MG63 (cell line): ENCODE data around the gene SERAC1. TPM values are rescaled to one million over a fixed set of nuclear protein-coding genes. Genes with fewer than 3 reads are reported as not detected.
A peak's percentile ranks its signal among the peaks of the same experiment; 100 is the strongest.

ENCODE experiments used
- DNase-seq: peaks from one replicate; pipeline ENCODE4 v3.0.0-alpha.2; 2020
- H3K27me3 ChIP-seq: fragments of 250-450 bp; sonication (Bioruptor Pico); 2 replicates; pipeline ENCODE4 v1.5.1; 2020; ENCODE audit warnings: mild to moderate bottlenecking, moderate library complexity
- H3K36me3 ChIP-seq: fragments of 250-450 bp; sonication (Bioruptor Pico); 2 replicates; pipeline ENCODE4 v1.5.1; 2020; ENCODE audit warnings: mild to moderate bottlenecking, moderate library complexity
- H3K4me3 ChIP-seq: fragments of 250-450 bp; sonication (Bioruptor Pico); 2 replicates; pipeline ENCODE4 v1.5.1; 2020; ENCODE audit warnings: mild to moderate bottlenecking, moderate library complexity
- H3K9me3 ChIP-seq: fragments of 250-450 bp; sonication (Bioruptor Pico); 2 replicates; pipeline ENCODE4 v1.5.1; 2020; ENCODE audit warnings: mild to moderate bottlenecking, moderate library complexity
- total RNA-seq: library from RNA; depleted of rRNA; stranded (reverse); fragments of >200 nt; shearing (Covaris generic); gene quantifications from 2 replicates; pipeline ENCODE4 v1.2.3, GENCODE V29; 2014; ENCODE audit warnings: low replicate concordance

Gene SERAC1
- total RNA-seq, 1 experiment from 2014 or later, result 5.7 TPM

DNA sequence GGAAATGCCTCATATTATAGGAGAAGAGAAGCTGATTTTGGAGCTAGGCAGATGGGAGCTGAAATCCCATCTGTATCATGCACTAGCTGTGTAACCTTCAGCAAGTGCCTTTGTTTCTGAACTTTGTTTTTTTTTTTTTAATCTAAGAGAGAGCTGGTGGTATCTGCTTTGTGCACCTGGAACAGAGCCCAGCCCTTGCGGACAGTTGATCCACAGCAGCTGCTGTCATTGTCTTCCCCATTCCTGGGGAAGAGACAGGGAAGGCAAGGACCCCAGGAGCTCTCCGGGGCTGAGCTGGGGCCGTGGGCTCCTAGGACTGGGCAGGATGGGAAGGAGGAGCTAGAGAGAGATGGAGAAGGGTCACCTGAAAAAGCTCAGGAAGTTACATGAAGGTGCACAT is 94.3 kb downstream of the SERAC1 start:
- H3K9me3 ChIP-seq, result no peaks in the 10 kb centered on the region; the same call in 1 of the 2 replicates
- peaks cover 91% of the 10 kb centered on the region for H3K36me3 ChIP-seq
- no peak overlapping the region for H3K4me3 ChIP-seq
- no peak for DNase-seq
- H3K27me3 ChIP-seq, result no peaks in the 10 kb centered on the region

DNA sequence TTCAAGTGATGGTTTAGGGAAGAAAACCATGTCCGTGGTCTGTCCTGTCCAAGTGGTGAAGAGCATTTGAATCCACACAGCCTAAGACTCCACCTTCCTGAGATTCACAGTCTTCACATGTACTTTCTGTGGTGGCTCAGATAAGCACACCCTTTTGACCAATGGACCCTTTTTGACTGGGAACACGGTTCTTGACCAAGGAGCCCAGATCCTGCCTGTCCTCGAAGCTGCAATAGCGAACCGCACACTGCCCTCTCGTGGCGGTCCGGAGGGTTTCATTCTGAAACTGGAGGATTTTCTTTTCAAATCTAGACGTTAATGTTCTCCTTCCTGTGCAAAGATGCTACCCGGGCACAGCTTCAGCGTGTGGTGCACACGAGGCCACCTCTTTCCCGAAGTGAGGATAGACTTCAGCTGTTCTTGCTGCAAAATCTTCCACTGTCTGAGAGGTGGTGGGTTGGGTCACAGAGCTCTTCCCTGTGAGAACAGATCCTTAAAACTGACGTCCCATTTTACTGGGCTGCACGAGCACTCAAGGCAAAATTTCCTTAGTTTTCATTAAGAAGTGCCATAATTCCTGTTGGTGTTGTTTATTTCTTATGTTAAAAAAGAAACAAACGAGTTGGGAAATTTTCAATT is 95.9 kb downstream of the SERAC1 start:
- peak; percentile 67 for DNase-seq
- no peak overlapping the region for H3K4me3 ChIP-seq
- H3K9me3 ChIP-seq, result no peaks in the 10 kb centered on the region; the same call in 1 of the 2 replicates
- peaks cover 86% of the 10 kb centered on the region for H3K36me3 ChIP-seq
- H3K27me3 ChIP-seq, result no peaks in the 10 kb centered on the region

DNA sequence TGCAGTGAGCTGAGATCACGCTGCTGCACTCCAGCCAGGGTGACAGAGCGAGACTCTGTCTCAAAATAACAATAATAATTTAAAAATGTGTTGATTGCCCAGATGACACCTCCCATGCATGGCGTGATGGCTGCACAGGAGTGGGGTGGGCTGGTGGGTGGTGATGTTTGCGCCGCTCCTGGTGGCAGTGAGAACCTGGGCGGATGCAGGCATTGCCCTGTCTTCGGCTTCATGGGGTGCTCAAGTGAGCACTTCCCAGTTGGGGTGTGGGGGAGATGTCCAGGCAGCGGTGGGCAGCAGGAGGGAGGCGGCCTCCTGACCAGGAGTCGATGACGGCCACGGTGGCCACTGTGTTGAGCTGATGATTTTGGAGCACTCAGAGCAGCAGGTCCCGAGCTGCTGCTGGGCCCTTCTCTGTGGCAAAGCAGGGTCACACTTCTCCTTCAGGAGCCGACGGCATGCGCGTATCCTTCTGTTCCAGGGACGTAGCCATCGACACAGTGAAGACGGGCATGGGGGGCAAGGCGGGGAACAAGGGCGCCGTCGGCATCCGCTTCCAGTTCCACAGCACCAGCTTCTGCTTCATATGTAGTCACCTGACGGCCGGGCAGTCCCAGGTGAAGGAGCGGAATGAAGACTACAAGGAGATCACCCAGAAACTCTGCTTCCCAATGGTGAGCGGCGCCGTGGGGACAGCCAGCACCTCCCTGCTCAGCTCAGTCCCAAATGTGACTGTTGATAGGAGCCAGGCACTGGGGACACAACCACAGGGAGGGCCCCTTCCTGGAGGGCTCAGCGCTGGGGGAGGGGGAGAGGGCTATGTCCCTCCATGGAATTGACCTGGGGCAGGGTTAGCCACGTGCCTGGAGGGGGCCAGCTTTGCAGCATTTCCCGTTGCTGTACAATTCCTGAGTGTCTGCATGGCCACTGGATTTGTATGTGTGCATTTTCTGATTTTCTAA is 96.7 kb downstream of the SERAC1 start:
- no peak for DNase-seq
- peaks cover 86% of the 10 kb centered on the region for H3K36me3 ChIP-seq

DNA sequence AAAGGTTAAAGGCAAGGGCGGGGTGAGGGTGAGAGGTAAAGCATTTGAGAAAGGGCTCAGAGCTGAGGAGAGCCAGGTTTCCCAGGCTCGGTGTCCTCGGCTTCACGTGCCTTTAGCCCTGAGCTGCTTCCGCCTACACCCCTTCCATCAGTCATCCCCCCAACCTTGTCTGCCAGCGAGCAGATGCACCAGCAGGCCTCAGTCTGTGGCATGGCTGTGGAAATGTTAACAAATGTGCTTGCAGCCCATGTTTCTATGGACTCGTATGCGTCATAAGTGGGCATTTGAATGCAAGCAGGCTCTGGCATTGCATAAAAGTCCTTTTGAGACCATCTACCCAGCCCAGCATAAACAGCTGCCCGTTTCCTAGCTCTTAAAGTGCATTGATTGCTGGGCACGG is 97.5 kb downstream of the SERAC1 start:
- H3K9me3 ChIP-seq, result no peaks in the 10 kb centered on the region; the same call in 1 of the 2 replicates
- peaks cover 86% of the 10 kb centered on the region for H3K36me3 ChIP-seq
- no peak overlapping the region for H3K4me3 ChIP-seq
- DNase-seq, result no peak
- no peaks in the 10 kb centered on the region for H3K27me3 ChIP-seq

More for the DNA sequence above, 96.7 kb downstream of the SERAC1 start:
- no peaks in the 10 kb centered on the region for H3K27me3 ChIP-seq
- no peaks in the 10 kb centered on the region; the same call in 1 of the 2 replicates for H3K9me3 ChIP-seq
- H3K4me3 ChIP-seq, result no peak overlapping the region

DNA sequence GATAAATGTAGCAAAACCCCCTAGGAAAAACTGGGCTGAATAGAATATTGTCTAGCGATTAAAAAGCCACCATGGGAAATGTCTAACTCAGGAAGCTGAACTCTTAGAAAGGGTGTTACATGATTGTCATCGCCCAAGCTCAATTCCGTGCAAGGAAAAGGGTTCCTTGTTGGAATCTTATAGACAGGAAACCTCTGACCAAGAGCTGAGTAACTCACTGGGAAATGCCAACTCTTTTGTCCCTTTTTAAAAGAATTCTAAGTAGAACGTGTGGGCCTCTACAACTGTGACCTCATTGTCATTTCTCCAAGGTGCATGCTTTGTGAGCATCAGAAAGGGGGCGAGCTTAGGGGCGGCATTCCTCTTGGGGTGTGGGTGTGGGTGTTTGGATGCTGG is 98.3 kb downstream of the SERAC1 start:
- no peak for DNase-seq
- peaks cover 88% of the 10 kb centered on the region for H3K36me3 ChIP-seq
- no peaks in the 10 kb centered on the region for H3K27me3 ChIP-seq
- H3K9me3 ChIP-seq, result no peaks in the 10 kb centered on the region; the same call in 1 of the 2 replicates
- no peak overlapping the region for H3K4me3 ChIP-seq

DNA sequence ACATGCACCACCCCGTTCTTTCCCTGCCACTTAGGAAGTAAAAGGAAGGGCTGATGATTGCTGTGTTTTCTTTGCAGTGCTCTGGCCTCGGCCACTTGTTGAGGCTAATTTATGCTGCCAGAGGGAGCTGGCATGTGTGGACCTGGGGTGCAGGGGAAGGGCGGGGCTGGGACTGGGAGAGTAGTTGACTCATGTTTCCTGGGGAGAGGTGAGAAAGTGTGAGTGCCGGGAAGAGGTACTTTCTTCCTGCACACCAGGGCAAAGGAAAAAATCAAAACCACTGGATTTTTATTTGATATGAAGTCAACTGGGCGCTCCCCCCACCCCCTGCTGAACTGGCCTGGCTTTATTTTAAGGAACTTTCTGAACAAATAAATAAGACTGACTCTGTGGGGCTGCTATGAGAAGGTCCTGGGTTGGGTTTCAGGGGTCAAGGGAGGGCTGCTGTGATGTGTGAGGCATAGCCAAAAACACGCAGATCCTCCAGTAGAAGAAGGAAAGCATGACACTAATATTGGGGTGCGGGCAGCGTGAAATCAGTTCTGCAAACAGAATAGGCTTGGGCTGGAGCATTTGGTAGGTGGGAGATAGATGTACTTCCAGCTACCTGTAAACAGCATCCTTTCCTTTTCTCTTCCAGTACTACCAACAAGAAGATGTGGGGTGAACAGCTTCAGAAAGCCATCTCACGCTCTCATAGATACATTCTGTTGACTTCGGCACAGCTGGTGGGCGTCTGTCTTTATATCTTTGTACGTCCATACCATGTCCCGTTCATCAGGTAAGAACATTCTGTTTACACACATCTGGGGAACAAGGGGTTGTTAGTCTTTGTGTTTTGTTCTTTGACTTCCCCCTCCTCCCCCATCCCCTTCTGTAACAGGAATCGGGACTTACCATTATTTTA is 98.9 kb downstream of the SERAC1 start:
- peaks cover 87% of the 10 kb centered on the region for H3K36me3 ChIP-seq

DNA sequence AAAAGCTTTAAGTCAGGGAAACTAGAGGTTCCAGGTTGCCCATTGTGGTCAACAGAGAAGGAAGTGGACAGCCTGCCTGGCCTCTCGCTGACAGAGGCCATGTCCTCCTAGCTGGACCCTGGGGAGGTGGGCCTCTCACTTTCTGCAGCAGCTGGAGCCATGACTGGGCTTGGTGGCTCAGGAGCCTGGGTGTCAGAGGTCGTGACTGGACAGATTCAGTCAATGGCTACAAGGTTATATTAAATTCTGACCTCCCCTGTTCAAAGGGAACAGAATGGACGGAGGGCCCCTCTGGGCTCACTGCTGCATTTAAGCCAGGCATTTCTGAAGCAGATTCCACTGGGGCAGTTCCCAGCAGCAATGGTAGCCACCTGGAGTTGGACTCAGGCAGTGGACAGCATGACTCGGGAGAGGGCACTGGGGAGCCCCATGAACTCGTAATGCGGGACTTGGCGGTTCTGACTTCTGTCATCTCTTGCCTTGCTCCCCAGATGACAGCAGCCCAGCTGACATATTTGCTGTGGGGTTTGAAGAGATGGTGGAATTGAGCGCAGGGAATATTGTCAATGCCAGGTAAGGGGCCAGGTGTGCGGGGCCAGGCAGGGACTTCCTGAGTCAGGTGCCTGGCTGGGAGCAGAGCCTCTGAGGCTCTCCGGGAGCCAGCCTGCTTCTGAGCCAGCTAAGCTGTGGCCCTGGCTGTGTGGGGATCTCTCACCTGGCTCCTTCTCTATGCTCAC is 99.7 kb downstream of the SERAC1 start:
- Histone ChIP-seq H3K4me3 (no peak overlapping the region), H3K27me3 (no peaks in the 10 kb centered on the region), H3K9me3 (no peaks in the 10 kb centered on the region; the same call in 1 of the 2 replicates), H3K36me3 (peaks cover 83% of the 10 kb centered on the region)
- no peak for DNase-seq

More for the DNA sequence above, 98.9 kb downstream of the SERAC1 start:
- Histone ChIP-seq H3K9me3 (no peaks in the 10 kb centered on the region; the same call in 1 of the 2 replicates), H3K27me3 (no peaks in the 10 kb centered on the region), H3K4me3 (no peak overlapping the region)
- peak; percentile 94 for DNase-seq

DNA sequence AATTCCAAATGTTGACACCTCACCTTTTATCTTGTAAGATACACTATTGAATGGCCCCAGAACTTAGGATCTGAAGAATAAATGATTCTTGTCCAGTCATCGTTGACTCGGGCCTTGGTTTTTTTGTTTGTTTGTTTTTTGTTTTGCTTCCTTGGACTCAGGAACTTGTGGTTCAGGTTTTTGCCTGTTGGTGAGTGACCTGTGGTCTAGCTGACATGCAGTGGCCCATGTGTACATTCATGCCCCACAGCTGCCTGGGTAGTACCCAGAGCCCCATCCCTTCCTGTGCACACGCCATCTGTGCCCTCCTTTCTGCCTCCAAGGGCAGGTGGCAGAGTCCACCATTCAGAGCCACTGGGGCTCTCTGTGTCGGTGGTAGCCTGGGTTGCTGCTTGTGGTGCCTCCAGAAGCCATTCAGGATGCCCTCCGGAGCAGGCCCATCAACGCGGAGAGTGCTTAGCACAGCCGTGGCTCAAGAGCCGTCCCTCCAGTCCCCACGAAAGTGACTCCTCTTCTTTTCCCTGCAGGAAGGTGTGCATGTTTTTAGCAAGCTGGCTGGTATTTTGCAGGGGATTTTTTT is 100.5 kb downstream of the SERAC1 start:
- no peak overlapping the region for H3K4me3 ChIP-seq
- DNase-seq, result no peak
- H3K9me3 ChIP-seq, result no peaks in the 10 kb centered on the region; the same call in 1 of the 2 replicates
- peaks cover 86% of the 10 kb centered on the region for H3K36me3 ChIP-seq
- H3K27me3 ChIP-seq, result no peaks in the 10 kb centered on the region

DNA sequence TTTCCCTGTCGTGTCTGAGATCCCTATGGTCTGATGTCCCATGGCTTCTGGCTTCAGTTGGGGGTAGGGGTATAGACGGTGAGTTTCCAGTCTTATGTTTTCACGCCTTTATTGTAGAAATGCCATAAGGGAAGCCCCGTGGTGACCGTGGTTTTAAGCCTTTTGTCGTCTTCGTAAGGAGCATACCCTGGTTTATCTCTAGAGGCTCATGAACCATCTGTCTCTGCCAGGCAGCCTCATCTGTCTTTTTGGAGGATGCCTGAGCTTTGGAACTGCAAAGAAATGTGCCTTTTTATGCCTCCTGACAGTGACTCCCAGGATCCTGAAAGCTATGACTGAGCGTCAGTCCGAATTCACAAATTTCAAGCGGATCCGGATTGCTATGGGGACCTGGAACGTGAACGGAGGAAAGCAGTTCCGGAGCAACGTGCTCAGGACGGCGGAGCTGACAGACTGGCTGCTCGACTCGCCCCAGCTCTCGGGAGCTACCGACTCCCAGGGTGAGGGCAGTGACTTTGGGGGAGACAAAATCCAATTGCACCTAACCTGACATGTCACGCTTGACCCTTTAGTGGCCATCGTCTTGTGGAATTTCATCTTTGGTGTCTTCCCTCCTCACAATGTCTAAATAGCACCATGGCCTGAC is 101.8 kb downstream of the SERAC1 start:
- H3K4me3 ChIP-seq, result no peak overlapping the region
- no peaks in the 10 kb centered on the region for H3K27me3 ChIP-seq
- peaks cover 86% of the 10 kb centered on the region for H3K36me3 ChIP-seq
- no peak for DNase-seq
- H3K9me3 ChIP-seq, result no peaks in the 10 kb centered on the region; the same call in 1 of the 2 replicates

DNA sequence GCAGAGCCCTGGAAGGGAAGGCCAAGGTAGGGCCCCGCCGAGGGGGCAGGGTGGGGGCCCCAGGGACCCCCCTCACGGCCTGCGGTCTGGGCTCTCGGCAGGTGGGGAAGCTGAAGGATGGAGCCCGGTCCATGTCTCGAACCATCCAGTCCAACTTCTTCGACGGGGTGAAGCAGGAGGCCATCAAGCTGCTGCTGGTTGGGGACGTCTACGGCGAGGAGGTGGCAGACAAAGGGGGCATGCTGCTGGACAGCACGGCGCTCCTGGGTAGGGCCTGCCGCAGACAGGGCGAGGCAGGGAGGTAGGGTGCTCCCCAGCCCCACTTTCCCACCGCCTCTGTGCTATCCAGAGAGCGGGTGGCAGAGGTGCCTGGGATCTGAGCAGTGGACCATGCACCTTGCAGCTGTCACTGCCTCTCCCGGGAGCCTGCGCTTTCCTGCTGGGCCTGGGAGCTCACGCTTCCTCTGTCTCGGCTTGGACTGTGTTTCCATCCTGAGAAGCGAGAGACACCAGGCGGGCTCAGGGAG is 103.3 kb downstream of the SERAC1 start:
- DNase-seq, result no peak
- H3K36me3 ChIP-seq, result peaks cover 74% of the 10 kb centered on the region
- H3K9me3 ChIP-seq, result no peaks in the 10 kb centered on the region; the same call in 1 of the 2 replicates
- no peak overlapping the region for H3K4me3 ChIP-seq
- H3K27me3 ChIP-seq, result no peaks in the 10 kb centered on the region

DNA sequence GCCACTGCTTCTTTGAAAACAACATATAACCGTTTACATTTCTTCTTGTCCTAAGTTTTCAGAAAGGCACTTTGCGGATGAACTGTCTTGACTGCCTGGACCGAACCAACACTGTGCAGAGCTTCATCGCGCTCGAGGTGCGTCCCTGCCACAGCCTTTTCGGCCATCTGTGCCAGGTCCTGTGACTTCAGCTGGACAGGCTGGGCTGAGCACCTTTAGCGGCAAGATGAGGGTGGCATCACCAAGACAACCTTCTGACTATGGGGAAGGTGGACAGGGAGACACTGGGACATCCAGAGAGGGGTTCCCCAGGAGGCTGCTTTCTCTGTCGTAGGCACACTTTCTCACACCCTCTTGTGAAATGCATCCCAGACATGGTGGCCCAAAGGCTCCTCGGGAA is 104.3 kb downstream of the SERAC1 start:
- Histone ChIP-seq H3K36me3 (peaks cover 76% of the 10 kb centered on the region), H3K4me3 (no peak overlapping the region)

DNA sequence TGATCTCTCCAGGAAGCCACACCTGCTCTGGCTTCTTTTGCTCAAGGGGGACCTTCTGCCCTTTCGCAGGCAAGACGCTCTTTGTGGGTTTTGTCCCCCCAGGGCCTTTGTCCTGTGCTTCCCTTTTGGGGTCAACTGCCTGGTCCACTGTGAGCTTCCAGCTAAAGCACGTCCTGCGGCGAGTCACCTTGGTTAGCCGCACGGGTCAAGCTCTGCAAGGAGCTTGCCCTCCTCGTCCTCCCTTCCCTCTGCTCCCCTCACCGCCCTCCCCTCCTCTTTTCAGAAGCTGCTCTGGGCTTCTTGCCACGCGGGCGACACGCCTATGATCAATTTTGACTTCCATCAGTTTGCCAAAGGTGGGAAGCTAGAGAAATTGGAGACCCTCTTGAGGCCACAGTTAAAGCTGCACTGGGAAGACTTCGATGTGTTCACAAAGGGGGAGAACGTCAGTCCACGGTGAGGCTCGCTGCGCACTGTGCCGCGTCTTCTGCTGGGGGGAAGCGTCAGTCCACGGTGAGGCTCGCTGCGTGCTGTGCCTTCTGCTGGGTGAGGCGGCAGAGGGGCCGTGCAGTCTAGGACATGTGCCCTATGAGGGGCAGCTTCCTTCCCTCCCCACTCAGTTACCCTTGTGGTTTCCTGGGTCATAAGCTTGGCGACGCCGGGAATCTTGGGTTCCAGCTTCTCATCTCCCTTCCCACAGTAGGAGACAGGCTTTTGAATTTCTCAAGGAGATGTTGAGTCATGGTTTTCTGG is 106.2 kb downstream of the SERAC1 start:
- no peak overlapping the region for H3K4me3 ChIP-seq
- H3K9me3 ChIP-seq, result no peaks in the 10 kb centered on the region
- H3K27me3 ChIP-seq, result no peaks in the 10 kb centered on the region
- peak; percentile 46 for DNase-seq
- peaks cover 77% of the 10 kb centered on the region for H3K36me3 ChIP-seq

More for the DNA sequence above, 104.3 kb downstream of the SERAC1 start:
- DNase-seq, result no peak
- Histone ChIP-seq H3K9me3 (no peaks in the 10 kb centered on the region), H3K27me3 (no peaks in the 10 kb centered on the region)

DNA sequence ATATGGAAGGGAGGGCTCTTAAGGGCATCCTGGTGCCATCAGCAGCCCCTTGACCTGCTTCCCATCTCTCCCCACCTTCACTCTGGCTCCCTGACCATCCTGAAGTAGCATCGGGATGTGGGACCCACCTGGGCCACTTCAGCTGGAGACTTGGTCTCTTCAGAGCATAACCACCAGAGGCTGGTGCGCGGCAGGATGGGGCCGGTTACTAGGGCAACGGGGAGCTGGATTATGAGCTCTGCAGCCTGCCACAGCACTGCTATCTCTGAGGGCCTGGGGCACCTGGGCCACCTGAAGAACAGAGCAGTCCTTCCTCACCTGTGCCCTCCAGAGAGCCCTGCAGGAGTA is 106.7 kb downstream of the SERAC1 start:
- no peak for DNase-seq
- Histone ChIP-seq H3K36me3 (peaks cover 77% of the 10 kb centered on the region), H3K4me3 (no peak overlapping the region), H3K9me3 (no peaks in the 10 kb centered on the region), H3K27me3 (no peaks in the 10 kb centered on the region)
